ENCODE measurements around the gene AKT2.

AKT2 gene

GRCh38 chr19:40298026-40298425, 12.9 kb upstream of the AKT2 start:
- H3K9ac ChIP-seq (ENCODE audit: low read length) = no peak overlapping the region

GRCh38 chr19:40294560-40294959, 9.4 kb upstream of the AKT2 start:
- H3K27me3 ChIP-seq (ENCODE audit: control insufficient read depth, insufficient read depth, low read length) = no peaks in the 10 kb centered on the region
- H3K36me3 ChIP-seq (ENCODE audit: control insufficient read depth, low read depth, low read length) = no peaks in the 10 kb centered on the region
- no peaks in the 10 kb centered on the region for H3K9me3 ChIP-seq (ENCODE audit: control insufficient read depth, low read depth, low read length)
- H3K4me1 ChIP-seq (ENCODE audit: control insufficient read depth, low read depth, low read length) = no peaks in the 10 kb centered on the region
- no peak overlapping the region for H3K27ac ChIP-seq (ENCODE audit: low read length)
- no peak overlapping the region for H3K9ac ChIP-seq (ENCODE audit: low read length)
- no peak overlapping the region for H3K4me3 ChIP-seq (ENCODE audit: low read length)

More at GRCh38 chr19:40298026-40298425, 12.9 kb upstream of the AKT2 start:
- Histone ChIP-seq H3K36me3 (ENCODE audit: control insufficient read depth, low read depth, low read length) (no peaks in the 10 kb centered on the region), H3K4me1 (ENCODE audit: control insufficient read depth, low read depth, low read length) (no peaks in the 10 kb centered on the region), H3K27ac (ENCODE audit: low read length) (no peak overlapping the region), H3K9me3 (ENCODE audit: control insufficient read depth, low read depth, low read length) (no peaks in the 10 kb centered on the region), H3K27me3 (ENCODE audit: control insufficient read depth, insufficient read depth, low read length) (no peaks in the 10 kb centered on the region), H3K4me3 (ENCODE audit: low read length) (no peak overlapping the region)

GRCh38 chr19:40286971-40287421, 1.9 kb upstream of the AKT2 start:
- Histone ChIP-seq H3K9me3 (ENCODE audit: control insufficient read depth, low read depth, low read length) (no peaks in the 10 kb centered on the region), H3K27ac (ENCODE audit: low read length) (no peak overlapping the region), H3K36me3 (ENCODE audit: control insufficient read depth, low read depth, low read length) (no peaks in the 10 kb centered on the region), H3K4me3 (ENCODE audit: low read length) (no peak overlapping the region), H3K4me1 (ENCODE audit: control insufficient read depth, low read depth, low read length) (peaks cover 10% of the 10 kb centered on the region), H3K27me3 (ENCODE audit: control insufficient read depth, insufficient read depth, low read length) (no peaks in the 10 kb centered on the region), H3K9ac (ENCODE audit: low read length) (no peak overlapping the region)

- Histone ChIP-seq H3K9me3 (ENCODE audit: control insufficient read depth, low read depth, low read length) (no peaks in the 10 kb centered on the region), H3K4me3 (ENCODE audit: low read length) (peak overlapping the region; percentile 85), H3K4me1 (ENCODE audit: control insufficient read depth, low read depth, low read length) (peaks cover 10% of the 10 kb centered on the region), H3K9ac (ENCODE audit: low read length) (peak overlapping the region; percentile 87), H3K27me3 (ENCODE audit: control insufficient read depth, insufficient read depth, low read length) (no peaks in the 10 kb centered on the region), H3K36me3 (ENCODE audit: control insufficient read depth, low read depth, low read length) (no peaks in the 10 kb centered on the region), H3K27ac (ENCODE audit: low read length) (no peak overlapping the region)
These were observed 1.3 kb upstream of the AKT2 start for GRCh38 chr19:40286235-40286970.

GRCh38 chr19:40285353-40286234, 449 bp upstream of the AKT2 start:
- no peaks in the 10 kb centered on the region for H3K9me3 ChIP-seq (ENCODE audit: control insufficient read depth, low read depth, low read length)
- H3K27ac ChIP-seq (ENCODE audit: low read length) = peak overlapping the region; percentile 97
- no peaks in the 10 kb centered on the region for H3K36me3 ChIP-seq (ENCODE audit: control insufficient read depth, low read depth, low read length)
- peaks cover 10% of the 10 kb centered on the region for H3K4me1 ChIP-seq (ENCODE audit: control insufficient read depth, low read depth, low read length)
- H3K27me3 ChIP-seq (ENCODE audit: control insufficient read depth, insufficient read depth, low read length) = no peaks in the 10 kb centered on the region
- H3K4me3 ChIP-seq (ENCODE audit: low read length) = peak overlapping the region; percentile 85
- peak overlapping the region; percentile 87 for H3K9ac ChIP-seq (ENCODE audit: low read length)

GRCh38 chr19:40284251-40284500, 969 bp downstream of the AKT2 start:
- Histone ChIP-seq H3K27ac (ENCODE audit: low read length) (no peak overlapping the region), H3K9ac (ENCODE audit: low read length) (peak overlapping the region; percentile 87), H3K36me3 (ENCODE audit: control insufficient read depth, low read depth, low read length) (no peaks in the 10 kb centered on the region), H3K27me3 (ENCODE audit: control insufficient read depth, insufficient read depth, low read length) (no peaks in the 10 kb centered on the region), H3K9me3 (ENCODE audit: control insufficient read depth, low read depth, low read length) (no peaks in the 10 kb centered on the region), H3K4me3 (ENCODE audit: low read length) (peak overlapping the region; percentile 85), H3K4me1 (ENCODE audit: control insufficient read depth, low read depth, low read length) (peaks cover 10% of the 10 kb centered on the region)

GRCh38 chr19:40283414-40284250, 1.5 kb downstream of the AKT2 start:
- Histone ChIP-seq H3K36me3 (ENCODE audit: control insufficient read depth, low read depth, low read length) (no peaks in the 10 kb centered on the region), H3K9ac (ENCODE audit: low read length) (peak overlapping the region; percentile 87), H3K9me3 (ENCODE audit: control insufficient read depth, low read depth, low read length) (no peaks in the 10 kb centered on the region), H3K27me3 (ENCODE audit: control insufficient read depth, insufficient read depth, low read length) (no peaks in the 10 kb centered on the region), H3K27ac (ENCODE audit: low read length) (no peak overlapping the region), H3K4me1 (ENCODE audit: control insufficient read depth, low read depth, low read length) (peaks cover 10% of the 10 kb centered on the region), H3K4me3 (ENCODE audit: low read length) (peak overlapping the region; percentile 85)

GRCh38 chr19:40282920-40283319, 2.2 kb downstream of the AKT2 start:
- Histone ChIP-seq H3K27me3 (ENCODE audit: control insufficient read depth, insufficient read depth, low read length) (no peaks in the 10 kb centered on the region), H3K4me3 (ENCODE audit: low read length) (no peak overlapping the region), H3K9me3 (ENCODE audit: control insufficient read depth, low read depth, low read length) (no peaks in the 10 kb centered on the region), H3K27ac (ENCODE audit: low read length) (no peak overlapping the region), H3K36me3 (ENCODE audit: control insufficient read depth, low read depth, low read length) (no peaks in the 10 kb centered on the region), H3K9ac (ENCODE audit: low read length) (no peak overlapping the region), H3K4me1 (ENCODE audit: control insufficient read depth, low read depth, low read length) (peaks cover 10% of the 10 kb centered on the region)

GRCh38 chr19:40282209-40282580, 3.0 kb downstream of the AKT2 start:
- no peak overlapping the region for H3K27ac ChIP-seq (ENCODE audit: low read length)
- no peaks in the 10 kb centered on the region for H3K36me3 ChIP-seq (ENCODE audit: control insufficient read depth, low read depth, low read length)
- no peak overlapping the region for H3K9ac ChIP-seq (ENCODE audit: low read length)
- no peak overlapping the region for H3K4me3 ChIP-seq (ENCODE audit: low read length)
- peaks cover 10% of the 10 kb centered on the region for H3K4me1 ChIP-seq (ENCODE audit: control insufficient read depth, low read depth, low read length)
- no peaks in the 10 kb centered on the region for H3K27me3 ChIP-seq (ENCODE audit: control insufficient read depth, insufficient read depth, low read length)
- H3K9me3 ChIP-seq (ENCODE audit: control insufficient read depth, low read depth, low read length) = no peaks in the 10 kb centered on the region

GRCh38 chr19:40281381-40282208, 3.5 kb downstream of the AKT2 start:
- Histone ChIP-seq H3K9me3 (ENCODE audit: control insufficient read depth, low read depth, low read length) (no peaks in the 10 kb centered on the region), H3K27me3 (ENCODE audit: control insufficient read depth, insufficient read depth, low read length) (no peaks in the 10 kb centered on the region), H3K9ac (ENCODE audit: low read length) (no peak overlapping the region), H3K27ac (ENCODE audit: low read length) (no peak overlapping the region), H3K36me3 (ENCODE audit: control insufficient read depth, low read depth, low read length) (no peaks in the 10 kb centered on the region), H3K4me3 (ENCODE audit: low read length) (no peak overlapping the region), H3K4me1 (ENCODE audit: control insufficient read depth, low read depth, low read length) (peaks cover 10% of the 10 kb centered on the region)
